Erythroblast (primary cell): Measurements from ENCODE around the gene GPX3.

Source experiments
- GATA1 ChIP-seq: IDR thresholded peaks from 2 replicates; pipeline ENCODE4 v1.6.1; 2011; ENCODE audit warnings: low read depth, mild to moderate bottlenecking, control low read depth, low read length, moderate library complexity
- POLR2A ChIP-seq: IDR thresholded peaks from 2 replicates; pipeline ENCODE4 v1.6.1; 2011; ENCODE audit warnings: mild to moderate bottlenecking, low read length

GRCh38 chr5:151051066-151051930 lies 30.9 kb downstream of the GPX3 start:
- no peak for TF ChIP-seq POLR2A
- no peak for TF ChIP-seq GATA1
